Immature natural killer cell (primary cell): ENCODE data around the gene NOP14. TPM values are rescaled to one million over a fixed set of nuclear protein-coding genes. Genes with fewer than 3 reads are reported as not detected.
"Not testable (repeated sequence)": the region's sequence is repeated elsewhere in the genome, so short reads cannot be mapped to it uniquely, and the experiment has no call there.

Experiments used
- DNase-seq, 3 donors: peaks; one replicate each; pipeline ENCODE4 v3.0.0; 2022; ENCODE audit warnings: mixed read lengths in 1 of 3
- H3K27ac Mint-ChIP-seq, 6 donors: one replicate each; pipeline ENCODE4 v1.8.0; 2020; ENCODE audit warnings: mixed read lengths in 6 of 6, mild to moderate bottlenecking in 5 of 6, inconsistent platforms in 4 of 6, moderate library complexity in 3 of 6
- H3K27me3 Mint-ChIP-seq, 3 donors: one replicate each; pipeline ENCODE4 v1.8.0; 2020 to 2021; ENCODE audit warnings: low read depth in 3 of 3, mild to moderate bottlenecking in 3 of 3, mixed read lengths in 3 of 3, moderate library complexity in 3 of 3, inconsistent platforms in 1 of 3
- H3K36me3 Mint-ChIP-seq, 3 donors: one replicate each; pipeline ENCODE4 v1.8.0; 2020; ENCODE audit warnings: mixed read lengths in 3 of 3, inconsistent platforms in 2 of 3, mild to moderate bottlenecking in 2 of 3
- H3K4me1 Mint-ChIP-seq, 2 donors: one replicate each; pipeline ENCODE4 v1.8.0; 2020; ENCODE audit warnings: inconsistent platforms in 2 of 2, mild to moderate bottlenecking in 2 of 2, mixed read lengths in 2 of 2, moderate library complexity in 1 of 2
- H3K4me3 Mint-ChIP-seq, 5 donors: one replicate each; pipeline ENCODE4 v1.8.0; 2020; ENCODE audit warnings: mild to moderate bottlenecking in 5 of 5, mixed read lengths in 5 of 5, inconsistent platforms in 3 of 5, moderate library complexity in 3 of 5
- H3K9me3 Mint-ChIP-seq, 6 donors: one replicate each; pipeline ENCODE4 v1.8.0; 2020; ENCODE audit warnings: mild to moderate bottlenecking in 6 of 6, mixed read lengths in 6 of 6, inconsistent platforms in 4 of 6, moderate library complexity in 3 of 6
- polyA plus RNA-seq, 3 donors: library from polyadenylated mRNA; unstranded; fragments of 300-500 nt; fragmentation: Illumina TruSeq; gene quantifications; one replicate each; pipeline ENCODE4 v1.2.3, GENCODE V29; 2021

Gene NOP14
- 10 to 100 TPM in 1 of 3 donors, 1 to 10 TPM in 2; 1.3 to 19.2 (median 5.0) TPM for polyA plus RNA-seq

- Mint-ChIP-seq H3K27ac (peak within 1 kb of the TSS; percentile 86 to 95 (median 92)), H3K36me3 (peaks cover 0 to 4% (median 0%) of the 10 kb centered on the region in 3 donors), H3K4me3 (peak within 1 kb of the TSS; percentile 77 to 94 (median 88)), H3K4me1 (peaks cover 28 to 45% of the 10 kb centered on the region in 2 donors), H3K27me3 (peaks cover 4 to 34% (median 5%) of the 10 kb centered on the region in 3 donors), H3K9me3 (no peaks in the 10 kb centered on the region)
- peak; percentile 96 to 97 (median 97) for DNase-seq
Observed at GRCh38 chr4:2963175-2963965, at the start of gene NOP14, which contains the start of gene GRK4. NOP14 (minus strand) TSS chr4:2963406; CDS start chr4:2963319, 87 bp downstream. GRK4 (plus strand) TSS chr4:2963571; CDS start chr4:2964071, 500 bp downstream.

GRCh38 chr4:3011456-3012220 lies 48.4 kb upstream of the NOP14 start:
- H3K9me3 Mint-ChIP-seq, result no peaks in the 10 kb centered on the region
- no peak for DNase-seq
- H3K4me1 Mint-ChIP-seq, result no peaks in the 10 kb centered on the region
- no peak overlapping the region for H3K27ac Mint-ChIP-seq
- H3K27me3 Mint-ChIP-seq, result peaks cover 0 to 8% (median 2%) of the 10 kb centered on the region in 3 donors
- H3K36me3 Mint-ChIP-seq, result peaks cover 0 to 4% (median 0%) of the 10 kb centered on the region in 3 donors
- no peak overlapping the region for H3K4me3 Mint-ChIP-seq

GRCh38 chr4:3010998-3011397 lies 47.8 kb upstream of the NOP14 start:
- Mint-ChIP-seq H3K4me3 (no peak overlapping the region), H3K4me1 (no peaks in the 10 kb centered on the region), H3K27ac (no peak overlapping the region), H3K27me3 (peaks cover 0 to 8% (median 2%) of the 10 kb centered on the region in 3 donors), H3K9me3 (no peaks in the 10 kb centered on the region), H3K36me3 (peaks cover 0 to 3% (median 0%) of the 10 kb centered on the region in 3 donors)
- no peak for DNase-seq

GRCh38 chr4:3010577-3010976 lies 47.4 kb upstream of the NOP14 start:
- Mint-ChIP-seq H3K36me3 (peaks cover 0 to 3% (median 0%) of the 10 kb centered on the region in 3 donors), H3K27me3 (peaks cover 0 to 8% (median 2%) of the 10 kb centered on the region in 3 donors), H3K4me1 (no peaks in the 10 kb centered on the region)

GRCh38 chr4:3009422-3009821 lies 46.2 kb upstream of the NOP14 start:
- Mint-ChIP-seq H3K36me3 (peaks cover 0 to 3% (median 0%) of the 10 kb centered on the region in 3 donors), H3K4me1 (no peaks in the 10 kb centered on the region), H3K4me3 (no peak overlapping the region), H3K27me3 (peaks cover 0 to 8% (median 2%) of the 10 kb centered on the region in 3 donors), H3K9me3 (no peaks in the 10 kb centered on the region), H3K27ac (no peak overlapping the region)
- DNase-seq, result no peak

More at GRCh38 chr4:3010577-3010976, 47.4 kb upstream of the NOP14 start:
- Mint-ChIP-seq H3K9me3 (no peaks in the 10 kb centered on the region), H3K27ac (no peak overlapping the region), H3K4me3 (no peak overlapping the region)
- DNase-seq, result no peak

GRCh38 chr4:3007724-3008123 lies 44.5 kb upstream of the NOP14 start:
- H3K36me3 Mint-ChIP-seq, result peaks cover 0 to 3% (median 0%) of the 10 kb centered on the region in 3 donors
- no peaks in the 10 kb centered on the region for H3K4me1 Mint-ChIP-seq
- DNase-seq, result no peak
- no peak overlapping the region for H3K27ac Mint-ChIP-seq
- no peak overlapping the region for H3K4me3 Mint-ChIP-seq
- no peaks in the 10 kb centered on the region for H3K9me3 Mint-ChIP-seq
- H3K27me3 Mint-ChIP-seq, result peaks cover 0 to 8% (median 2%) of the 10 kb centered on the region in 3 donors

- no peaks in the 10 kb centered on the region for H3K9me3 Mint-ChIP-seq
- H3K4me3 Mint-ChIP-seq, result no peak overlapping the region
- peaks cover 0 to 2% (median 1%) of the 10 kb centered on the region in 3 donors for H3K27me3 Mint-ChIP-seq
- DNase-seq, result no peak
- no peaks in the 10 kb centered on the region for H3K36me3 Mint-ChIP-seq
- H3K27ac Mint-ChIP-seq, result no peak overlapping the region
- no peaks in the 10 kb centered on the region for H3K4me1 Mint-ChIP-seq
Observed at GRCh38 chr4:2996415-2996814, 33.2 kb upstream of the NOP14 start.

- peaks cover 0 to 2% (median 1%) of the 10 kb centered on the region in 3 donors for H3K27me3 Mint-ChIP-seq
- no peaks in the 10 kb centered on the region for H3K9me3 Mint-ChIP-seq
- no peaks in the 10 kb centered on the region for H3K4me1 Mint-ChIP-seq
- no peaks in the 10 kb centered on the region for H3K36me3 Mint-ChIP-seq
- DNase-seq, result no peak
- H3K4me3 Mint-ChIP-seq, result no peak overlapping the region
- no peak overlapping the region for H3K27ac Mint-ChIP-seq
Observed at GRCh38 chr4:2995546-2996265, 32.5 kb upstream of the NOP14 start.

- DNase-seq, result no peak
- no peaks in the 10 kb centered on the region for H3K9me3 Mint-ChIP-seq
- no peaks in the 10 kb centered on the region for H3K4me1 Mint-ChIP-seq
- no peak overlapping the region for H3K4me3 Mint-ChIP-seq
- peaks cover 0 to 2% (median 0%) of the 10 kb centered on the region in 3 donors for H3K27me3 Mint-ChIP-seq
- no peak overlapping the region for H3K27ac Mint-ChIP-seq
- no peaks in the 10 kb centered on the region for H3K36me3 Mint-ChIP-seq
Observed at GRCh38 chr4:2994917-2995316, 31.7 kb upstream of the NOP14 start.

- Mint-ChIP-seq H3K4me1 (no peaks in the 10 kb centered on the region), H3K27ac (no peak overlapping the region), H3K9me3 (no peaks in the 10 kb centered on the region), H3K36me3 (no peaks in the 10 kb centered on the region), H3K4me3 (no peak overlapping the region), H3K27me3 (peaks cover 0 to 4% (median 0%) of the 10 kb centered on the region in 3 donors)
- no peak for DNase-seq
Observed at GRCh38 chr4:2991243-2991642, 28.0 kb upstream of the NOP14 start.

- H3K27ac Mint-ChIP-seq, H3K4me3 Mint-ChIP-seq, DNase-seq, H3K36me3 Mint-ChIP-seq, H3K4me1 Mint-ChIP-seq, H3K27me3 Mint-ChIP-seq, H3K9me3 Mint-ChIP-seq: not testable (repeated sequence)
Observed at GRCh38 chr4:2983715-2984114, 20.5 kb upstream of the NOP14 start.

GRCh38 chr4:2982012-2982411 lies 18.8 kb upstream of the NOP14 start:
- Mint-ChIP-seq H3K4me1 (no peaks in the 10 kb centered on the region), H3K27ac (no peak overlapping the region), H3K9me3 (no peaks in the 10 kb centered on the region), H3K27me3 (peaks cover 0 to 6% (median 1%) of the 10 kb centered on the region in 3 donors), H3K4me3 (no peak overlapping the region), H3K36me3 (no peaks in the 10 kb centered on the region)
- no peak for DNase-seq

GRCh38 chr4:2981256-2981819 lies 18.1 kb upstream of the NOP14 start:
- Mint-ChIP-seq H3K4me3 (no peak overlapping the region), H3K9me3 (no peaks in the 10 kb centered on the region), H3K27me3 (peaks cover 0 to 6% (median 1%) of the 10 kb centered on the region in 3 donors)

More at GRCh38 chr4:2981256-2981819, 18.1 kb upstream of the NOP14 start:
- Mint-ChIP-seq H3K4me1 (no peaks in the 10 kb centered on the region), H3K36me3 (no peaks in the 10 kb centered on the region), H3K27ac (no peak overlapping the region)
- no peak for DNase-seq
